NT2/D1 (cell line): ENCODE data around the gene ECM1.

Experiments used
- DNase-seq: peaks from one replicate; pipeline ENCODE4 v3.0.0-alpha.2; 2011; ENCODE audit warnings: low read depth, low spot score
- H3K27me3 ChIP-seq: 2 replicates; pipeline ENCODE4 v1.6.0; 2011; ENCODE audit warnings: mild to moderate bottlenecking; ENCODE audit not compliant: insufficient read length, insufficient read depth
- H3K36me3 ChIP-seq: 2 replicates; pipeline ENCODE4 v1.6.1; 2011; ENCODE audit warnings: mild to moderate bottlenecking, low read length, mixed read lengths; ENCODE audit not compliant: insufficient read depth, insufficient read length
- H3K4me1 ChIP-seq: 2 replicates; pipeline ENCODE4 v1.5.1; 2011; ENCODE audit not compliant: insufficient read depth, insufficient read length
- H3K4me3 ChIP-seq: 2 replicates; pipeline ENCODE4 v1.5.1; 2011; ENCODE audit warnings: low read depth; ENCODE audit not compliant: insufficient read length
- H3K9ac ChIP-seq: 2 replicates; pipeline ENCODE4 v1.6.0; 2011; ENCODE audit warnings: low read depth; ENCODE audit not compliant: insufficient read length
- H3K9me3 ChIP-seq: 2 replicates; pipeline ENCODE4 v1.5.1; 2011; ENCODE audit warnings: mild to moderate bottlenecking, low read length; ENCODE audit not compliant: insufficient read depth
- SUZ12 ChIP-seq: IDR thresholded peaks from 2 replicates; pipeline ENCODE4 v1.6.1; 2011; ENCODE audit not compliant: insufficient read length, insufficient read depth; ENCODE audit errors: extremely low read depth
- YY1 ChIP-seq: IDR thresholded peaks from 2 replicates; pipeline ENCODE4 v1.6.1; 2011; ENCODE audit not compliant: insufficient read length, insufficient read depth
- ZNF274 ChIP-seq: IDR thresholded peaks from 2 replicates; pipeline ENCODE4 v1.6.1; 2011; ENCODE audit warnings: mild to moderate bottlenecking, low read depth, low read length

ECM1 gene

DNA sequence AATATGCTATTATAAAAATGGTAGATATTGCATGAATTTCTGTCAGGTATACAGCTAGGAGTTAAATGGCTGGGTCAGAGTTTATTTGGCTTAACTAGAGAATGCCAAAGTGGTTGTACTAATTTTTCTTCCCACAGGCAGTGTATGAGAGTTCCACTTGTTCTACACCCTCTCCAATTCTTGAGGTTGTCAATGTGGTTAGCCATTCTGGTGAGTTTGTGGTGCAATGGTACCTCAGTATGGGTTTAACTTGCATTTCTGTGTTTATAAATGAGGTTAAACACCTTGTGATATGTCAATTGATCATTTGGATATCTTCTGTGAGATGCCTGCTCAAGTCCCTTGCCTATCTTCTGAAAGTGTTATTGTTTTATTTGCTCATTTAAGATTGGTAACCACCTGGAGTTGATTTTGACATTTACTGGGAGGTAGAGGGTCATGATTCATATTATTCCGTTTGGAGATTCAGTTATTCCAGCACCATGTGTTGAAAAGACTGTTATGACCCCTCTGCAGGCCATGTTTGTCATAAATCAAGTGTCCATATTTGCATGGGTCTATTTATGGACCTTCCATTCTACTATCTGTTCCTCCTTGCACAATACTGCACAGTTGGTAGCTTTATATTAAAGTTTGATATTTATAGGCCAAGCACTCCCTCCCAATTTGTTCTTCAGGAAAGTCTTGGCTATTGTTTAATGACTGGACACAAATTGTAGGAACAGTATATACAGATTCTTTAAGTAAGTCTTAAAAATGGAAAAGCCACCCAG lies 13.5 kb downstream of the ECM1 start:
- H3K27me3 ChIP-seq, result no peaks in the 10 kb centered on the region
- H3K9ac ChIP-seq, result no peak overlapping the region
- peaks cover 5% of the 10 kb centered on the region for H3K4me1 ChIP-seq
- TF ChIP-seq ZNF274, result no peak
- no peak for TF ChIP-seq YY1
- TF ChIP-seq SUZ12, result no peak
- no peaks in the 10 kb centered on the region for H3K9me3 ChIP-seq
- no peak overlapping the region for H3K4me3 ChIP-seq
- DNase-seq, result no peak
- H3K36me3 ChIP-seq, result peaks cover 4% of the 10 kb centered on the region

DNA sequence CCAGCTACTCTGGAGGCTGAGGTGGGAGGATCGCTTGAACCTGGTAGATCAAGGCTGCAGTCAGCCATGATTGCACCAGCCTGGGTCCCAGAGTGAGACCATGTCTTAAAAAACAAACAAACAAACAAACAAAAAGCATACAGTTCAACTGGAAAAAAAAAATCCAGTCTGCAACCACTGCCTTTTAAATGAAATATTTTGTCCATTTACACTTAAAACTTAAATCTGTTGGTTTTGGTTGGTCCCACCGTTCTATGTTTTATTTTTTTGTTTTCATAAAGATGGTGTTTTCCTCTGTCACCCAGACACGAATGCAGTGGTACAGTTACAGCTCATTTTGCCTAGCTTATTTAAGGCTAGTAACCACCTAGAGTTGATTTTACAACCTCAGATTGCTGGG lies 17.4 kb downstream of the ECM1 start:
- no peaks in the 10 kb centered on the region for H3K4me1 ChIP-seq
- H3K27me3 ChIP-seq, result no peaks in the 10 kb centered on the region
- H3K36me3 ChIP-seq, result no peaks in the 10 kb centered on the region
- TF ChIP-seq YY1 (no peak), SUZ12 (no peak)
- no peaks in the 10 kb centered on the region for H3K9me3 ChIP-seq
- DNase-seq, result no peak
- no peak overlapping the region for H3K4me3 ChIP-seq
- H3K9ac ChIP-seq, result no peak overlapping the region

DNA sequence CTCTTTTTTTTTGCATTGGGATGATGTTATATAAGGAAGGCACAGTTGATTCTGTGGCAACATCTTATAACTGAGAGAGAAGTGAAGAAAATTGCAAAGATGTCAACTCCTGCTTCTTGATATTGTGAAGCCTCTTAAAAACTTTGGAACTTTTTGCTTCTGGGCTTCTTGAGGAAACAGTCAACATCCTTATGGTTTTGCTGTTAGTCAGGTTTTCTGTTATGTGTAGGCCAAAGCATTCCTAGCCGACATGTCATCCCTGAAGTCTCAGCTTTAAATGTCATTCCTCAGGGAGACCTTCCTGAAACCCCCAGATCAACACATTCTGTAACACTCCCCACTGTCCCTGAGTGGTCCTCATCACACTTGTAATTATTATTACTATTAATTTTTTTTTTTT lies 20.3 kb downstream of the ECM1 start:
- H3K4me1 ChIP-seq, result peaks cover 10% of the 10 kb centered on the region
- DNase-seq, result no peak
- H3K9ac ChIP-seq, result no peak overlapping the region
- no peaks in the 10 kb centered on the region for H3K9me3 ChIP-seq
- no peaks in the 10 kb centered on the region for H3K36me3 ChIP-seq
- H3K4me3 ChIP-seq, result no peak overlapping the region
- no peaks in the 10 kb centered on the region for H3K27me3 ChIP-seq
- TF ChIP-seq YY1, result no peak
- no peak for TF ChIP-seq ZNF274
- no peak for TF ChIP-seq SUZ12

DNA sequence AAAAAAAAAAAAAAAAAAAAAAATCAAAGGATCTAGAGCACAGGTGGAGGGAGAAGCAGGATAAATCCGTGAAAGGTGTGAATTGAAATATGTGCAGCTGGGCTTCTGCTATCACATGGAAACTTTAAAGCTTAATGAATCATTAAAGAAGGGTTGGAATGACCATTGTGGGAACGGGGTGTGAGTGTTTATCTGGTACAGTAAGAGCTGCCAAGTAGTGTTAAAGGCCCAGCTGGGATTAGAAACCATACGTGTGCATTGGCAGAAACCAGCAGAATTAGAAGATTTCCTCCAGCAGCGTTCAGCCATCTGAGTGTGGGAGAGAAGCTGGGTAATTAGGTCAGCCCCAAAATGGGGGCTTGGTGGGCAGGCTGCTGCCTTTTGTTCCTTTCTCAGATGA lies 21.1 kb downstream of the ECM1 start:
- no peaks in the 10 kb centered on the region for H3K9me3 ChIP-seq
- no peaks in the 10 kb centered on the region for H3K36me3 ChIP-seq
- DNase-seq, result no peak
- no peak overlapping the region for H3K4me3 ChIP-seq
- no peak for TF ChIP-seq ZNF274
- TF ChIP-seq SUZ12, result no peak
- no peak for TF ChIP-seq YY1
- no peaks in the 10 kb centered on the region for H3K27me3 ChIP-seq
- H3K9ac ChIP-seq, result no peak overlapping the region
- peaks cover 15% of the 10 kb centered on the region for H3K4me1 ChIP-seq

DNA sequence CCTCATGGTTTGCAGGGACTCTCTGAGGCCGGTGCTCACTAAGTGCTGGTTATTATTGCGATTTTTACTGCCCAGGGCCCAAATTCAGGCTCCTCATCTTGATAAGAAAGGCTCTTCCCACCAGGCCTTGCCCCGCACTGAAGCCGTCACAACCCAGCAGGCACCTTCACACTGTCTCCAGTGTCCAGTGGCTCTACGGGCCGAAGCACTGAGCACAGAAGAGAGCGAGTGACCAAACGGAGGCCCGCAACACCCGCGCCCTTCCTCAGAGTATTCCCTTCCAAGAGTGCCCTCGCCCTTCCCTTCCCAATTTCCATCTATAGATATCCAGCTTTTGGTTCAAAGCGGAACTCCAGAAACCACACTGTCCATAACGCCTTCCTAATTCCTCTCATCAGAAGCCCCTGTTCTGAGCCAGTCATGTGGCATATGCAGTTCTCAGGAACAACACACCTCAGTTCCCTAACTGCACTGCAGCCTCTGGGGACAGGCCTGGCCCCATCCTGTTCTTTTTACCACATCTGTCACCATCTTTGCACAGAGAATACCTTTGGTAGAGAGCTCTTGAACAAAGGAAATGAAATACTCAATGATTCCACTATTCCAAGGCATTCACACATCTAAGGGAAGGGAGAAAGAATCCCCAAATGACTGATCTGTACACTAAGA lies 22.7 kb downstream of the ECM1 start:
- Histone ChIP-seq H3K36me3 (no peaks in the 10 kb centered on the region), H3K9me3 (no peaks in the 10 kb centered on the region), H3K4me1 (peaks cover 21% of the 10 kb centered on the region), H3K4me3 (no peak overlapping the region), H3K9ac (peak overlapping the region; percentile 6), H3K27me3 (no peaks in the 10 kb centered on the region)
- TF ChIP-seq YY1, result no peak
- no peak for TF ChIP-seq ZNF274
- no peak for TF ChIP-seq SUZ12
- DNase-seq, result no peak

DNA sequence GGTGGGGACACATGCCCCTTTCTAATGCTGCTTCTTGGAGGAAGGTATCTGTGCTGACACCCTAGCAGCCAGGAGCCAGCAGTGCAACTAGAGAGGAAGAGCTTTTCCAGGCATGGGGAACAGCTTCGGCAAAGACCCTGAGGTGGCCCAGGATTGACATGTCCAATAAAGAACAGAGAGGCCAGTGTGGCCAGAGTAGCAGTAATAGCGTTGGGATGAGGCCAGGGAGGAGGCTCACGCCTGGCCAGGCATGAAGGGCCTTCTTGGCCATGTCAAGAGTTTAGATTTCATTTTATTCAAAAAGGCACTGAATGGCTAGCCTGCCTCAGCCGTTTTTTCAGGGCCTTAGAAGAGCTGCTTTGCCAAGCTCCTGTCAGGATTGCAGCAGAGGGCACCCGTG lies 25.0 kb downstream of the ECM1 start:
- Histone ChIP-seq H3K9ac (peak overlapping the region; percentile 39), H3K4me3 (no peak overlapping the region), H3K27me3 (no peaks in the 10 kb centered on the region), H3K9me3 (no peaks in the 10 kb centered on the region), H3K36me3 (no peaks in the 10 kb centered on the region), H3K4me1 (peaks cover 31% of the 10 kb centered on the region)
- no peak for DNase-seq
- TF ChIP-seq YY1 (no peak), SUZ12 (no peak), ZNF274 (no peak)

DNA sequence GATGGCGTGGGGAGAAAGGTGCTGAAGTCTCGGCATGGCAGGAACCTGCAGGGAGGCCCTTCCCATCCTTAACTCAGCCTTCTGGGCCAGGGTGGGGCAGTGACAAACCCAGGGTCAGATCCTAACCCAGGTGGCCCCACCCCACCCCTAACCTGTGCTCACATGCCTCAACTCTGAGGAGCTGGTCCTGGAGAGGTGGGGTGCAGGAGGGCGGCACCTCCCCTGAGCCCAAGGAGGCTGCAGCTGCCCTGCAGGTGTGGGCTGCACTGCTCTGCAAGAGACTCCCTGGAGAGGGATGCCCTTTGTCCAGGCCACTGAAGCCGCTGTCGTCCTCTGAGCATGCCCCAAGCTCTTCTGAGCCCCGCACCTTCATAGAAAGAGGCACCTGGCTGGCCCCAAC lies 26.1 kb downstream of the ECM1 start:
- Histone ChIP-seq H3K9ac (no peak overlapping the region), H3K27me3 (no peaks in the 10 kb centered on the region), H3K9me3 (no peaks in the 10 kb centered on the region), H3K4me1 (peaks cover 34% of the 10 kb centered on the region), H3K36me3 (no peaks in the 10 kb centered on the region), H3K4me3 (no peak overlapping the region)
- no peak for DNase-seq
- TF ChIP-seq YY1 (no peak), ZNF274 (no peak), SUZ12 (no peak)
